GM19043 (cell line): ENCODE data around the gene S100A3.

ENCODE experiments used
- ATAC-seq: cut with Tn5 transposase; IDR thresholded peaks from one replicate; pipeline ENCODE4 v1.9.1; 2021; ENCODE audit warnings: low read depth; ENCODE audit not compliant: unreplicated experiment

Gene S100A3

DNA sequence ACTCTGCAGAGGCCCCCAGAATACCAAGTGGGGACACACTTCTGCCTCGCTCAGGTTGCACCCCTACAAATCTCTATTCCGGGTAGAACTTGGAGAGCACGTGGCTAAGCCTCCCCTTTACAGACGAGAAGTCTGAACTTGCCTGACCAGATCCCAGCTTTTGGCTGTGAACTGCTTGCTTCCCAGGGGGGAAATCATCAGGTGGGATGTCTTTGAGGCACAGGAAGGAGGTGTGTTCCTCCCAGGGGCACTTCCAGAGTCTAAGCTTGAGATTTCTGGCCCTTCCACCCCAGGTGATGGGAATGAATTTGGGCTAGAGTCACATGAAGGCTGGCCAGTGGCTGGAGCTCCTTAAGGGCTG is 1.3 kb upstream of the S100A3 start:
- ATAC-seq = no peak

DNA sequence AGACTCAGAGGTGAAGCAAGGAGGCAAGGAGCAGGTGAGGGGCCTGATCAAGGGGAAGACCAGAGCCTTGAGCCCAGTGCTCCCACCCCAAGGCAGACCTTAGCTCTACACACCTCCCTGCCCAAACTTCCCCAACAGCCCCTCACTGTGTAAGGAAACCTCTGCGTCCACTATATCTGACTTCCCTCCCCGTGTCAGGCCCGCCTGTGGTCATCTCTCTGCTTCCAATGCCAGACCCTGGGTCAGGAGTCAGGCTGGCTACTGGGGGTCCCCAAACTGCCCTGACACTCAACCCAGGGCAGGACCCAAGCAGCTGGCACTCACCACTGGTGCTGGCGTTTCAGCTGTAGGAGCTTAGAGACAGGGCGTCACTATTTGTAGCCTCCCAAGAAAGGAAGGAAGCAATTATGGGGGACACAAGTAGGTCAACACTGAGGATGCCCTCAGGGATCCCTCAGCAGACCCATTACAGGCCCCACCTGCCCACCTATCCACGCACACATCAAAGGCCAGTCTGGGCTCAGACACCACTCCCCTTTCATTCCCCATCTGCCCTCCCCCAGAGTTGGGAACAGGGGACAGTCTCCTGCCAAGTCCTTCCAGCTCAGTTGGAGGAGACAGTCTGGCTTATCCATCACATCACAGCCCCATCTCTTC is 811 bp upstream of the S100A3 start:
- no peak for ATAC-seq

DNA sequence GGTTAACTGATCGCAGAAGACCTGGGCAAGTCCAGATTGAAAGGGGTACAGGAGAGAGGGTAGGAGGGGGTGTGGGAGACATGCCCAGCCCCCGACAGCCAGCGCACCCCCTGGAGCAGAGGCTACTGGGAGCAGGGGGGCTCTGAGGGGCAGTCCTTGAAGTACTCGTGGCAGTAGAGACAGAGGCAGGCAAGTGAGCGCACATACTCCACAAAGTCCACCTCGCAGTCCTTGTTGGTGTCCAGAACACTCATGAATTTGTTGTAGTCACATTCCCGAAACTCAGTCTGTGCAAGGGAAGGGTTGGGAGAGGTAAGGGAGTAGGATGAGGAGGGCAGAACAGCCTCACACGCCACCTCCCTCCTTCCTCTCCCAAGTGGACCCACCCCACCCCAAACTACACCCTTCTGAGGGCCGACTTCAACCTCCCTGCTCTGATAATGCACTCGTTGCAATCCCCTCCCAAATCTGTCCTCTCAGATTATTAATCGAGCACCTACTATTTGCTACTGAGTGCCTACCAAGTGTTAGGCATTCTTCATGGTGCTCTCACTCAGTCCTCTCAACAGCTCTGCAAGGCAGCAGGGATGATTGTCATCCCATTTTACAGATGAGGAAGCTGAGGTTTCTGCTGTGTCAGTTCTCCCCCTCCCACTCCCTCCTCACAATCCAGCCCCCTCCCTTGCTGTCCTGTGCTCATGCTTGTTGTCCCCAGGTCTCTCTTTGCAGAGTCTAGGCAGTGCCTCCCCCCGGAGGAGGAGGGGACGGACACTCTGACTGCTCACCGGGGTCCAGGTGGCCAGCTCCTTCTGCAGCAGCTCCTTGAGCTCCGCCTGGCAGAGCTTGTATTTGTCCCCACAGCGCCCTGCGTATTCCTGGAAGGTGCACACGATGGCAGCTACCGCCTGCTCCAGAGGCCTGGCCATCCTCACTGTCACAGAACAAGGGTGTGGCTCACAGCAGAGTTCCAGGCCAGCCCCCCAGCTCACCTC is 1.2 kb downstream of the S100A3 start:
- no peak for ATAC-seq

DNA sequence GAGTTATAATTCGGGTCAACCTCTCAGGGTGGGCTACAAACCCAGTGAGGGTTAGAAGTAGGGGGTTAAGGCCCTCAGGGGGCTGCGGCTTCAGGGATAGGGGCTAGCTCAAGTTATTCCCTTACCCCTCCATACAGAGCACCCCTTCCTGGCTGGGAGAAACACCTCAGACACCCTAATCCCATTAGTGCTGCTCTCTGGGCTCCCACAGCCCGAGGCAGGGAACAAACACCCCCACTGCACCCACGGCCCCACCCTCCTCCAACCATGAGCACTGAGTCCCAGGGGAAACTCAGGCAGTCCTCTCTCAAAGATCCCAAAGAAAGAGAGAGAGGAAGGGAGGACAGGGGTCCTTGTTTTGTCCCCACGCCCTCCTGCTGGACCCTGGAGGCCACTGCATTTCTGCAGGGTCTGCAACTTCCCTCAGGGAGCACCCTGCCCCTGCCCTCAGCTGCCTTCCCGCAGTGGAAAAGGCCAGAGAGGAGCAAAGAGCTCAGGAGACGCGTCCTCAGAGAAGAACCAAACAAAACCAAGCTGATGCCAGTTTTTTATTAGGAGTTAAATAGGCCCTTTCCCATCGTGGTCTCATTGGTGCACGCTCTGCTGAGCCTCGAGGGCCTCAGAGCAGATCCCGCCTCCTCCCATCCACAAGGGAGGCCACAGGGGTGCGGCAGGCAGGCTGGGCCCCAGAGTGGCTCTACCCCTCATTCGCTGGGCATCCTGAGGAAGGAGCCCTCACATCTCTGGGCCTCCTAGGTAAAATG is 2.1 kb downstream of the S100A3 start:
- ATAC-seq = no peak

DNA sequence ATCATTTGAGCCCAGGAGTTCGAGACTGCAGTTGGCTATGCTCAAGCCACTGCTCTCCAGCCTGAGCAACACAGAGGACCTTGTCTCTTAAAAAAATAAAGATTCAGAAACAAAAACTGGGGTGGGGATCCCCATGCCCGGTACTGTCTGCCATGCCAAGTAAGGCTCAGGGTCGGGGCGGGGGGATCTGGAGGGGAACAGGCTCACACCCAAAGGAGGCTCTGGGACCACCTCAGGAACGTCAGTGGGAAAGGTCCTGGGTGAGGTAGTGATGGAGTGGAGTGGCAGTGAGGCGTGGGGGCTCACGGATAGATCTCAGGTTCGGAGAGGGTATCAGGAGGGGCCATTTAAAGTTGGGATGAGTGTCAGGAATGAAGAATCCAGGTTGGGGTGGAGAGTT is 2.7 kb downstream of the S100A3 start:
- no peak for ATAC-seq

DNA sequence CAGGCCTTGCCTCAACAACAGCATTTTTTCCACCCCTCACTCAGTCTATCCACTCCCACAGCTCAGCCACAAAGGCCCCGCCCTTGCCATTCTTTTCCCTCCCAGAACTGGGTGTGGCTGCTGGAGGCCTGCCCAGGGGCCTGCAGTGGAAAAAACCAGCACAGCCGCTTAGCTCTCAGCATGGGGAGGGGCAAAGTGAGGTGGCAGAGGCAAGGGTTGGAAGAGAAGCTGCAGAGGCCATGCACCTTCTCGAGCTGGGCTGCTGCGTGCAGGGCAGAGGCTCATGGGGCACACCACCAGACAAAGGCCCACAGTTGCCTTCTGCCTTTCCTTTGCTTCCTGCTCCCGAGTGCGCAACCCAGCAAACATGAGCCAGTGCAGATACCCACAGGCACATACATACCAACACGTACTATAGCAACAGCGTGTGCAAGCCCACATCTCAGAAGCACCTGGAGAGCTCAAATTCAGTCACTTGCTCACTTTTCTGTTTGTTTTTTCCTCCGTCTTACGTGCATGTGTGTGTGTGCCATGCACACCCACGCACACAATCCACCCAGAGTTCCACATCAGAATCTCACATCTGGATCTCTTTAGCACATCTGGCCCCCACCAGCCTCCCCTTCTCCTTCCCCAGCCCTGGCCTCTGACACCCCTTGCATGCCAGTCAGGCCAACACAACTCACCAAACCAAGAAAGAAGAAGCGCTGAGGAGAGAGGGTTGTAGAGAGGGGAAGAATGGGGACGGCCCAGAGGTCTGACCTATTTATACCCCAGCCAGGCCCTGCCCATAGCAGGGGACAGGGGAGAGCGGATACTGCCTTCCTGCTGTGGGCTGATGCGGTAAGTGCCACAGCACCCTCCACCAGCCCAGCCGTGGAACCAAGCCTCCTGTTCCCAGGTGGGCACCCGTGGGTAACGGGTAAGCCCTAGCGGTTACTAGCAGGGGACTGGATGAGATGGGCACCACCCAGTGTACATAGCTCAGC is 3.7 kb downstream of the S100A3 start, which contains the start of gene S100A4:
S100A4 (minus strand) TSS at position 740 of the 989 bp plus-strand sequence. CDS start 1,012 bp downstream, outside the sequence.
- peak; percentile 55 for ATAC-seq

DNA sequence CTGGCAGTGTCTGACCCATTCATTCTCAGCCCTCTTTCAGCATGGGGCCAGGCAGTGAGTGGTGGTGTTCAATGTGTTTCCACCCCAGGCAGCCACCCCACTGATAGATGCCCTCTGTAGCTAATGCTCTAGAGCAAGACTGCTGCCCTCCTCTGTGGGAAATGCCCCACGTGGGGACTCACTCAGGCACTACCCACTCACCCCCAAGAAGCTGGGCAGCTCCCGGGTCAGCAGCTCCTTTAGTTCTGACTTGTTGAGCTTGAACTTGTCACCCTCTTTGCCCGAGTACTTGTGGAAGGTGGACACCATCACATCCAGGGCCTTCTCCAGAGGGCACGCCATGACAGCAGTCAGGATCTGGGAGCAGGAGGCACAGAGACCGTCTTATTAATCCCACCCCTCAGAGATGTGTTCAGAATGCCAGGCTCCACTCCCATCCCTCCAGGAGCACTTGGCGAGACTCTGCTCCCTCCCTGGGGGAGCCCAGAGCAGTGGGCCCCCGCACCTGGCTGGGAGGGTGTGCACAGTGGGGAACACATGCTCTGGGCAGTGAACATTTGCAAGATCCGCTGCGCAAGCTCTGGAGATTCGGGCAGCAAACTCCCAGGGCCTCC is 4.5 kb downstream of the S100A3 start:
- no peak for ATAC-seq

DNA sequence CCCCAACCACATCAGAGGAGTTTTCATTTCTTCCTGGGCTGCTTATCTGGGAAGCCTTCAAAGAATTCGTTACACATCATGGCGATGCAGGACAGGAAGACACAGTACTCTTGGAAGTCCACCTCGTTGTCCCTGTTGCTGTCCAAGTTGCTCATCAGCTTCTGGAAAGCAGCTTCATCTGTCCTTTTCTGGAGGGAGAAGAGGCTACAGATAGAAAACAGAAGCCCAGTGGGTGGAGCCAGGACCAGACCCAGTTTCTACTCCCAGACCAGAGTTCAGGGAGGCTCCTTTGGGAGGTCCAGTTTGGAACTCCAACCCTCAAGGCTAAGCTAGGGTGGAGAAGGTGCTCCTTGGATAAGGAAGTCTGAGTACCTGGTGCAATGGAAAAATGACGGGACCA is 5.3 kb downstream of the S100A3 start:
- ATAC-seq = no peak

DNA sequence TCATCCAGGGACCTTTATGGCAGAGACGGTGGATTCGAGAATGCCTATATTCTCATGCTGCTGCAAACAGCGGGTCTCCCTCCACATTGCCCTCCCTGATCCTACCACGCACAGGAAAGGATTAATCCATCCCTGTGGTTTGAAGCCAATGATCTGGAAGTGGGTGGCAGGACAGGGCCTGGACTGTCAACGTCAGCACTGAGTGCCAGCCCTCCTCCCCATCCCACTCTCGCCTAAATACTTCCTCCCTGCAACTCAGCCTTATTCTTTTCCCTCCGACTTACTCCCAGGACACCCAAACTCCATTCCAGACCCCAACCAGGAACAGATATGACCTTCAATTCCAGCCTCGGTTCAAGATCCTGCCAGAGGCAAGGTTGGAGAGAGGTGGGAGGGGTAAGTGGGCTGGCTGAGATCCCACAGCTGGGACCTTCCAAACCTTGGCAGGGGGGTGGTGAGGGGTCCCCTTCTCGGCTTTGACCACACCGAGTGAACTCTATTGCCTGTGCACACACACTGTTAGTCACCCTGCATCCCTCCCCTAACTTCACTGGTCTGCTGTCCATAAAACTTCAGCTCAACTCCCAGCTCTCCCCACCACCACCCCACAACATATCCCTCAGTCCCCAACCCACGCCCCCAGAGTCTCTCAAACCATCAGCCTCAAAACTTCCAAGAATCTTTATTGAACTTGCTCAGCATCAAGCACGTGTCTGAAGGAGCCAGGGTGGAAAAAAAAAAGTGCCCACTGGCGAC is 5.9 kb downstream of the S100A3 start:
- no peak for ATAC-seq

DNA sequence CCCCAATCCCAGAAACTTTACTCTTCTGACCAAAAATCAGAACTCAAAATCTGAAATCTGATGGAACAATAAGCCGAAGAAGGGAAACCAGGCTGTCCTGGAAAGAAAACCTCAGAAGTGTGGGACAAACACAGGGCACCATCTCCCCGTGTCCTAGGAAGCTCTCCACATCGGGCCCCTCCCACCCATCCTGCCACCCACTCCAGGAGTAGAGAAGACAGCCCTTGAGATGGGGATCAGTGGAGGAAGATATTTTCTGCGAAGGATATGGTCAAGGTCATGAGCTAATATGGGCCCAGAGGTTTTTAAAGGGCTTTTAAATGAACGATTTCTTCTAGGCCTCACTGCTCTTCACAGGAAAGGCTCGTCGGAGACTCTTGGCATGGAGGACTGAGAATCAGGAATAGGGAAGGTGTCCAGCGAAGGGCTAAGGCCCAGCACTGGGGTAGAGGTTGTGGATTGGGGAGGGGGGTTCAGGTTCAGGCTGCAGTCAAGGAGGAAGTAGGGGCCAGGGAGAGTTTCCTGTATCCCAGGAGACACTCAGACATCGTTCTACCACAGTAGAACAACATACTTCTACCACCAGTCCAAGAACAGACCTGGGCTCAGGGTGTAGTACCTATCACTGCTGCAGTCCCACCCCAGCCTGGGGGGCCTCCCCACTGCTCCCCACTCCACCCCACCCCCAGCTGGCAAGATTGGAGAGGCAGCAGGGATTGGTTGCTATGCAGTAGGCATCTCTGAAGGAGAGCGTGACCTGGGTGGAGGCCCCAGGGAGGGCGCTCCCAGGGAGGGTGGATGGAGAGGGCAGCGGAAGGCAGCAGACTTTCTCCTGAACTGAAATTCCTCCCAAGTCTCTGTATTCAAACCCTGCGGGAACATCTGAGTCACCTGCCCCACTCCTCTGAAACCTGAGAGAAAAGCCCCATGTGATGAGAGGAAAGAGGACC is 7.1 kb downstream of the S100A3 start:
- ATAC-seq = no peak

DNA sequence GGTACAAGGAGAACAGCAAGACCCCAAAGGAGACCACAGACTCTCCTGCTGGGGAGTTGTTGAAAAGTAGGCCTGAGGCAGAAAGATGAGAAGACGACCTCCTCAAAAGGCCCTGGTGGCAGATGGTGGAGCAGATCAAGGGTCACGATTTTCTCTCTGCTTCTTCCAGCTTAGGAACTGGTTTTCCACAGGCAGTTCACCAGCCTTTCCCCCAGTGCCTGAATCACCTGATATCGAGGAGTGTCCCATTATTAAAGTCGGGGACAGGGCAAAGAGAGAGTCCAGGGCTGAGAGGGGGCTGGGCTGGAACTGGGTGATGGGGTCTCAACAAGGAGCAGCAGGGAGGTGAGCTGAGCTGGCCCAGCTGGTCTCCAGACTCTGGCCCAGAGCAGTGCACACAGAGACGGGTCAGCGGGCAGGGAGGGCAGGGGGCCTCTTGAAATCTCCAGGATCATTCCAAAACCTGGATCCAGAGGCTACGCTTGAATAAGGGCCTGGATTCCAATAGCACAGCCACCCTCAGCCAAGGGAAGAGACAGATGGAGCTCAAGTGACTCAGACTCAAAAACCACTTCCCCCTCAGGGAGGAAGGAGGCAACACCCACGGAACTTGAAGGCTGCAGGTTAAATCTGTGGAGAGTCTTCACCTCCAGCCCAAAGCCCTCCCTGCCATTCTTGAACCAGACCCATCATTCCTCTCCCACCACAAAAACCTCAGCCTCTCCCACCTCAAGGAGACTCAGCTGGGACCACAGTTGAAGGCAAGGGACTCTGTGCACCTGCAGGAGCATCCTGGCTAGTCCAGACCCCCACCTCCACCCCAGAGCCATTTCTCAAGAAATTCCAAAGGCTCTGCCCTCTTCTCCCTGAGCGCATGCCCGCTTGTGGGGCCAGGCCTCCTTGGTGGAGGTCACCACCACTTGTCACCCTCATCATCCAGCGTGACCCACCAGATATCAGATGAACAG is 8.4 kb downstream of the S100A3 start, which contains the start of gene S100A5:
S100A5 (minus strand) TSS at position 541 of the 968 bp plus-strand sequence. CDS start 743 bp downstream, outside the sequence.
- no peak for ATAC-seq

DNA sequence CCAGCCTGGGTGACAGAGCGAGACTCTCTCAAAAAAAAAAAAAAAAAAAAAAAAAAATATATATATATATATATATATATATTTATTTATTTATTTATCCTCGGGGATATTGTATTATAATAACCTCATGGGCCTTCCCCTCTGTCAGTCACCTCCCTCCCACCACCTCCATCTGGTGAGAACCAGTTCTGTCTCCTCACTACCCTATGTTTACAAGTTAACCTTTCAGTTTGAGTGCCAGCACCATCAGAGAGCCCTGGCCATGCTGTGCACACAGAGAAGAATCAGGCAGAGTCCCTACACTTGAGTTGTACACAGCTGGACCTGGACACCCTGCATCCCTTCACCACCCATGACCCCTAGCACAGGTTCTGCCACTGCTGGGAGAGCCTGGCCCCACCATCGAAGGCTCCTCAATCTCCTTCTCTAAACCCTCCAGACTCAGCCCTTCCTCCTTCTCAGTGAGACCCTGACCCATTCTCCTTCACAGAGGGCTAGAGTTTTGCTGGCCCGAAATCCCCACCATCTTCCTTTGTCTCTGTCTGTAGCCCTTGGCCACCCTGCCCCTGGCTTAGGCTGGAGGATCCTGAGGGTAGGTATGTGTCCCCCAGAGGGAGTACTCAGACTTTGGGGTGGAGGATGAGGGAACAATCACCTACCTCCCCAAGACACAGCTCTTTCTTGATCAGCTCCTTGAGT is 9.5 kb downstream of the S100A3 start:
- ATAC-seq = no peak

DNA sequence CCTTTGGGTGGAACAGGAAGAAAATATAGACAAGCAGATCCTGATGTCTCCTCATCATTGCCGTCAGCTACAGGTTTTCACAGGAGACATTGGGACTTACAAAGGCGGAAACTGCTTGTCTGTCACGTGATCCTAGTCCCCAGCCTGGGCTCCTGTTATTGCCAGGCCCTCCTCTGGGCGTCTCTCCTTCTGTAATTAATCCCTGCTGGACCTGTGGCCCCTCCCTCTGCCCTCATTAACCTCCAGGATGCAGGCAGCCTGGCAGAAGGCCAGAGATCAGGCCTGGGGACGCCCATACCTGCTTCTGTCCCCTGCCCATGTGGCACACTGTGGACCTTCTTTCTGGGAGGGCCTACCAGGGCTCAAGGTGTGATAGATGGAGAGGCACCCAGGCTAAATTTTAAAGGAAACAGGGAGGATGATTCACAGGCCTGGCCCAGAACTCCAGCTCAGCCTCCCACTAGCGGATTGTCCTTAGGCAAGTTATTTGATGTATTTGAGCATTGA is 10.7 kb downstream of the S100A3 start:
- no peak for ATAC-seq

DNA sequence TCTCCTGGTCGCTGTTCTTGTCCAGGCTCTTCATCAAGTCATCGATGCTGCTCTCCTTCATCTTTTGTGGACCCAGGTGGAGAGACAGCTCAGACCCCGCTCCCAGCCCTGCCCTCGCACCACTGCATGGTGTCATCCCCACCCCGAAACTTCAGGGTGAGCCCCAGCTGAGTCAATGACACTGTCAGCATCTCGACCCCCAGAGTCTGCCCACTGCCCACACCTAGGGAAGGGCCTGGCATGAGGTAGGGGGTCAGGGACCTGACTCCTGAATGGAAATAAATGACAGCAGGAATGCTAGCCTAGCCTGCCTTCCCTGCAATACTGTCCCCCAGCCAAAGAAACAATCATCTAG is 11.7 kb downstream of the S100A3 start:
- no peak for ATAC-seq

DNA sequence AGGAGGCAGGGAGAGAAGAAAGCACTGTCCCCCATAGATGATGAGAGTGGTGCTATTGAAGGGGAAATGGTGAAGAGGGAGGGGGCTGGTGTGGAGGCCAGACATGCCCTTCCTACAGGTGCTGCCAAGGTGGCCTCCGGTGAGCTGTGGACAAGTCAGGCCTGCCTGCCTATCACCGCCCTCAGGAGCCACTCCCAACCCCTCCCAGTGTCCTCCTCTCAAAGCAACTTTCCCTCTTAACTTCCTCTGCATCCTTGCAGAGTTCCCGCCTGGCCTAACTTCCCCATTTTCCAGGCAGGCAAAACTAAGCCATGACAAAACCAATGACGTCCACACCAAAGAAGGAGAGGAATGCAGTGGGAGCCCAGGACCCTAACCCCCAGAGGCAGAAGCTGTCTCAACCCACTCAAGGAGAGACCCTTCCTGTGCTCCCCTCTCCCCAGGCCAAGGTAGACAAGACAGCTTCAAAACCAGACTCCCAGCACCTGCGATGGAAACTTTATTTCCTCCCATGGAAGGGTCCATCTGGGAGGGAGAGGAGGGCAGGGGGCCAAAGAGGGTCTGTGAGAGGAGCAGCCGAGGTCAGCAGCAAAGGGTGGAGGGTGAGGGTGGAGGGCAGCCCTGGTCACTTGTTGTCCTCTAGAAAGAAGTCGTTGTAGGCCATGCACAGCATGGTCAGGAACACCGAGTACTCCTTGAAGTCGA is 12.2 kb downstream of the S100A3 start:
- ATAC-seq = no peak
